IPS DF 6.9 (cell line): ENCODE results near the gene AMIGO2.
"Not testable (repeated sequence)": the region's sequence is repeated elsewhere in the genome, so short reads cannot be mapped to it uniquely, and the experiment has no call there.

Source experiments
- DNase-seq: peaks from one replicate; pipeline ENCODE4 v3.0.0-alpha.2; 2013; ENCODE audit warnings: low read depth, low spot score
- H3K27ac ChIP-seq: one replicate; pipeline ENCODE4 v1.5.1; 2013; ENCODE audit warnings: low read length, control low read depth
- H3K27me3 ChIP-seq: 2 replicates; pipeline ENCODE4 v1.6.1; 2013; ENCODE audit warnings: mild to moderate bottlenecking, low read length; ENCODE audit not compliant: control insufficient read depth, insufficient read depth
- H3K36me3 ChIP-seq: 2 replicates; pipeline ENCODE4 v1.6.1; 2013; ENCODE audit warnings: low read length; ENCODE audit not compliant: control insufficient read depth, insufficient read depth
- H3K4me1 ChIP-seq: 2 replicates; pipeline ENCODE4 v1.6.1; 2013; ENCODE audit warnings: low read length; ENCODE audit not compliant: control insufficient read depth, insufficient read depth
- H3K4me3 ChIP-seq: 2 replicates; pipeline ENCODE4 v1.5.1; 2013; ENCODE audit warnings: mild to moderate bottlenecking, low read length
- H3K9me3 ChIP-seq: 2 replicates; pipeline ENCODE4 v1.6.1; 2013; ENCODE audit warnings: low read length, inconsistent platforms; ENCODE audit not compliant: control insufficient read depth, insufficient read depth
- WGBS: extraction: QIAGEN DNeasy Blood & Tissue Kit; methylation state at CpG from one replicate; pipeline ENCODE4 v1.1.7; 2013; ENCODE audit warnings: mixed read lengths, missing lambda C conversion rate; ENCODE audit not compliant: insufficient read length, insufficient coverage; 5-methylcytosine and 5-hydroxymethylcytosine counted together

AMIGO2 gene

DNA sequence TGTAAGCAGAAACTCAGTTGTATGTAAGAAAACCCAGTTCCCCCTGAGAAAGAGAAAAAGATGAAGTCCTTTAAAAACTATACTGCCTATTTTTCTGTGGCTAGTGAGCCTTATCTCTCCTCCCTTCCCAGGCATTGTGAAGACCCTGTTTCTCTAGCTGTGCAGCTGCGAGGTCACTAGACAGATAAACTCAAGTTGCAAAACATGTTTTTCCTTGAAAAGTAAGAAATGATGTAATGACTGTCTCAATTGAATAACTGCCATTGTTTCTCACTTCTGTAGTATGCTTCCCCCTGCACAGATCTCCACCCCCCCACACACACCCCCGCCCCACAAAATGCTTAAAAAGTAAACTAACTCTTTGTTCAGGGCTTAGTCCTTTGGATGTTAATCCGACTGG, 23.9 kb downstream of the AMIGO2 start:
- not testable (repeated sequence) for H3K36me3 ChIP-seq, H3K27ac ChIP-seq, H3K4me1 ChIP-seq, H3K4me3 ChIP-seq, DNase-seq, H3K9me3 ChIP-seq, H3K27me3 ChIP-seq
- WGBS: no CpG with 5 or more reads among the region's 3 CpGs

GRCh38 chr12:47054659-47055058, 25.1 kb downstream of the AMIGO2 start:
- H3K4me1 ChIP-seq: no peaks in the 10 kb centered on the region
- no peaks in the 10 kb centered on the region for H3K36me3 ChIP-seq
- WGBS: no CpG with 5 or more reads among the region's 4 CpGs

GRCh38 chr12:47053961-47054360, 25.8 kb downstream of the AMIGO2 start:
- H3K9me3 ChIP-seq: peaks cover 1% of the 10 kb centered on the region; the same call in 1 of the 2 replicates

More at GRCh38 chr12:47054659-47055058, 25.1 kb downstream of the AMIGO2 start:
- DNase-seq: no peak
- no peak overlapping the region for H3K27ac ChIP-seq
- no peak overlapping the region for H3K4me3 ChIP-seq
- H3K9me3 ChIP-seq: peaks cover 1% of the 10 kb centered on the region; the same call in 1 of the 2 replicates
- no peaks in the 10 kb centered on the region for H3K27me3 ChIP-seq

GRCh38 chr12:47052274-47052673, 27.5 kb downstream of the AMIGO2 start:
- Histone ChIP-seq H3K4me1 (no peaks in the 10 kb centered on the region), H3K4me3 (no peak overlapping the region), H3K27ac (no peak overlapping the region), H3K36me3 (no peaks in the 10 kb centered on the region), H3K9me3 (peaks cover 1% of the 10 kb centered on the region; the same call in 1 of the 2 replicates), H3K27me3 (no peaks in the 10 kb centered on the region)
- no peak for DNase-seq
- WGBS: no CpG with 5 or more reads among the region's 2 CpGs

More at GRCh38 chr12:47053961-47054360, 25.8 kb downstream of the AMIGO2 start:
- Histone ChIP-seq H3K4me3 (no peak overlapping the region), H3K27me3 (no peaks in the 10 kb centered on the region), H3K27ac (no peak overlapping the region), H3K36me3 (no peaks in the 10 kb centered on the region), H3K4me1 (no peaks in the 10 kb centered on the region)
- DNase-seq: no peak

GRCh38 chr12:47051291-47051690, 28.5 kb downstream of the AMIGO2 start:
- not testable (repeated sequence) for H3K9me3 ChIP-seq, H3K27ac ChIP-seq, DNase-seq, H3K36me3 ChIP-seq, H3K4me1 ChIP-seq, H3K27me3 ChIP-seq, H3K4me3 ChIP-seq
- WGBS: no CpG with 5 or more reads among the region's 3 CpGs

DNA sequence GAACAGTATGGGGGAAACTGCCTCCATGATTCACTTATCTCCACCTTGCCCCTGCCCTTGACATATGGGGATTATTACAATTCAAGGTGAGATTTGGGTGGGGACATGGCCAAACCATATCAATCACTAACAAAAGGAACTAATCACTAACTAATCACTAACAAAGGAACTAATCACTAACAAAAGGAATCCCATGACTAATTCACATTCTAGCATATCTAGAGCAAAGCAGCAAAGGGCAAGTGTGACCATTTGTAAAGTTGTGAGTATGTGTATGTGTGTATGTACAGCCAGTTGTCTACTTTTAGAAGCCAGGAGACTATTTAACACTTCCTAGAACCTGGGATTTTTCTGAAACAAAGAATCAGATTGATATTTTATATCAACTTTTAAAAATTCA, 31.2 kb downstream of the AMIGO2 start:
- no peaks in the 10 kb centered on the region for H3K4me1 ChIP-seq
- no peaks in the 10 kb centered on the region for H3K27me3 ChIP-seq
- DNase-seq: no peak
- no peaks in the 10 kb centered on the region for H3K36me3 ChIP-seq
- H3K9me3 ChIP-seq: peaks cover 1% of the 10 kb centered on the region; the same call in 1 of the 2 replicates
- no peak overlapping the region for H3K27ac ChIP-seq
- no peak overlapping the region for H3K4me3 ChIP-seq

GRCh38 chr12:47041327-47041726, 38.4 kb downstream of the AMIGO2 start:
- DNase-seq: no peak
- no CpG with 5 or more reads among the region's 4 CpGs for whole genome bisulfite sequencing
- Histone ChIP-seq H3K9me3 (no peaks in the 10 kb centered on the region), H3K27ac (no peak overlapping the region), H3K36me3 (no peaks in the 10 kb centered on the region), H3K27me3 (no peaks in the 10 kb centered on the region), H3K4me1 (no peaks in the 10 kb centered on the region), H3K4me3 (no peak overlapping the region)

GRCh38 chr12:47039756-47040155, 40.0 kb downstream of the AMIGO2 start:
- H3K36me3 ChIP-seq: no peaks in the 10 kb centered on the region
- no peak overlapping the region for H3K27ac ChIP-seq
- H3K4me1 ChIP-seq: no peaks in the 10 kb centered on the region
- no peaks in the 10 kb centered on the region for H3K27me3 ChIP-seq
- no CpG with 5 or more reads among the region's 1 CpG for WGBS
- no peak overlapping the region for H3K4me3 ChIP-seq
- DNase-seq: no peak
- H3K9me3 ChIP-seq: no peaks in the 10 kb centered on the region

DNA sequence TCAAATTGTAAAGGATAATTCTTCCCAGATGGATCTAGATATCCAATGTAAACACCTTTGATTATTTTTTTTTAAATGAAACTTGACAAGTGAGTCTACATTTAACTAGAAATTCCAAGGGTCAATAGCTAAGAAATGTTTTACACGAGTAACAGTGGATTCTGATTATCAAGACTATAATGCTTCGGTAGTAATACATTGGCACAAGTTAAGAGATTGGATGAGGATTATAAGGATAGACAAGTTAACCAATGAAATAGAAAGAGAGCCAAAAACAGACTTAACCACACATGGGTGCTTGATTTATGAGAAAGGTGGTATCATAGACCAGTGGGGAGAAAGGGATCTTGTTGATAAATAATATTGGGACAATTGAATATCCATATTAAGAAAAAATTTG, 40.7 kb downstream of the AMIGO2 start:
- no peak for DNase-seq
- Histone ChIP-seq H3K9me3 (no peaks in the 10 kb centered on the region), H3K27me3 (no peaks in the 10 kb centered on the region), H3K4me1 (no peaks in the 10 kb centered on the region), H3K27ac (no peak overlapping the region), H3K36me3 (no peaks in the 10 kb centered on the region), H3K4me3 (no peak overlapping the region)
- WGBS: no CpG with 5 or more reads among the region's 2 CpGs

DNA sequence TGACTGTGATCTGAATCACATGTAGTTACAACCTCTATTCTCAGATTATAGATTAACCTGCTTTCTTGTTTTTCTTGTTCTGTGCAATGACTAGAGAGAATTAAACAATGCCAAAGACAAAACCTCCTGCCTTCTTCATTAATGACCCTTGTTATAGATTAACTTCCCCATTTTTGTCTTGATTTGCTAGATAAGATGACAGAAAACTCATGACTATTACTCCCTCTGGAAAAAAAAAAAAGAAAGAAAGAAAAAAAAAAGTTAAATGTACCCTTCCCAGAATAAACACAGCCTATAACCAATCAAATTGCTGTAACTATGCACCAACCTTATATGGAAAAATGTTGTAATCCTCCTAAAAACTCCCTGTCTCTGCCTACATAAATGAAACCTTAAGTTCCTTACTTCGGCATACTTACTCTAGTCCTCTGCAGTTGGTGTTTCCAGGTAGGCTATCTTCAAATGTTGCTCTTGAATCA, 41.5 kb downstream of the AMIGO2 start:
- no peaks in the 10 kb centered on the region for H3K9me3 ChIP-seq
- H3K36me3 ChIP-seq: no peaks in the 10 kb centered on the region
- H3K27me3 ChIP-seq: no peaks in the 10 kb centered on the region
- no peak overlapping the region for H3K27ac ChIP-seq
- H3K4me1 ChIP-seq: no peaks in the 10 kb centered on the region
- WGBS: no CpG with 5 or more reads among the region's 1 CpG
- DNase-seq: no peak
- H3K4me3 ChIP-seq: no peak overlapping the region

GRCh38 chr12:47035484-47035883, 44.3 kb downstream of the AMIGO2 start:
- no peaks in the 10 kb centered on the region for H3K9me3 ChIP-seq
- no peaks in the 10 kb centered on the region for H3K27me3 ChIP-seq
- no peak for DNase-seq
- no peak overlapping the region for H3K27ac ChIP-seq
- H3K4me1 ChIP-seq: no peaks in the 10 kb centered on the region
- H3K36me3 ChIP-seq: no peaks in the 10 kb centered on the region
- WGBS: no CpG with 5 or more reads among the region's 3 CpGs
- H3K4me3 ChIP-seq: no peak overlapping the region
